Left renal cortex interstitium (tissue), 4 donors: ENCODE data around the gene CPNE9. TPM values are rescaled to one million over a fixed set of nuclear protein-coding genes. Genes with fewer than 3 reads are reported as not detected.

Source experiments
- DNase-seq, 4 donors: peaks; one replicate each; pipeline ENCODE4 v3.0.0-alpha.2; 2013; ENCODE audit warnings: low read depth in 4 of 4, low spot score in 2 of 4, missing footprints in 1 of 4
- polyA plus RNA-seq, 4 donors: library from polyadenylated mRNA; unstranded; fragments of 120-200 nt; gene quantifications; one replicate each; pipeline ENCODE4 v1.2.1, GENCODE V29; 2013; ENCODE audit not compliant: insufficient read length in 4 of 4

Gene CPNE9
- polyA plus RNA-seq, 4 donors, result 0.14 to 0.30 TPM; not detected in 2

- no peak for DNase-seq
These were observed 16.9 kb upstream of the CPNE9 start for GRCh38 chr3:9686703-9687102.

GRCh38 chr3:9687514-9687913, 16.1 kb upstream of the CPNE9 start:
- no peak for DNase-seq

- no peak for DNase-seq
These were observed 14.7 kb upstream of the CPNE9 start for GRCh38 chr3:9688961-9689360.

- DNase-seq, result no peak
These were observed 13.9 kb upstream of the CPNE9 start for GRCh38 chr3:9689757-9690156.

- no peak for DNase-seq
These were observed 12.9 kb upstream of the CPNE9 start for GRCh38 chr3:9690451-9691450.

- DNase-seq, result no peak
These were observed 12.0 kb upstream of the CPNE9 start for GRCh38 chr3:9691636-9692035.

GRCh38 chr3:9692416-9692815, 11.2 kb upstream of the CPNE9 start:
- no peak for DNase-seq

GRCh38 chr3:9695345-9695744, 8.3 kb upstream of the CPNE9 start:
- DNase-seq, result no peak

GRCh38 chr3:9695746-9696145, 7.9 kb upstream of the CPNE9 start:
- no peak for DNase-seq

GRCh38 chr3:9696480-9697220, 7.0 kb upstream of the CPNE9 start:
- no peak for DNase-seq

GRCh38 chr3:9697892-9698291, 5.7 kb upstream of the CPNE9 start:
- no peak for DNase-seq

- no peak for DNase-seq
These were observed 5.3 kb upstream of the CPNE9 start for GRCh38 chr3:9698293-9698692.

- no peak for DNase-seq
These were observed 3.1 kb upstream of the CPNE9 start for GRCh38 chr3:9700536-9700935.

GRCh38 chr3:9701006-9701405, 2.6 kb upstream of the CPNE9 start:
- no peak for DNase-seq

GRCh38 chr3:9701711-9702110, 1.9 kb upstream of the CPNE9 start:
- DNase-seq, result no peak

- DNase-seq, result no peak
These were observed 393 bp upstream of the CPNE9 start for GRCh38 chr3:9703240-9703639.

- peak in 1 of 4 donors; percentile 22 for DNase-seq
These were observed 1.0 kb downstream of the CPNE9 start for GRCh38 chr3:9704347-9705322.

GRCh38 chr3:9710174-9710739, 6.6 kb downstream of the CPNE9 start:
- no peak for DNase-seq

- DNase-seq, result no peak
These were observed 8.8 kb downstream of the CPNE9 start for GRCh38 chr3:9712415-9712814.

- no peak for DNase-seq
These were observed 9.5 kb downstream of the CPNE9 start for GRCh38 chr3:9713142-9713541.
